Neural cell (in vitro differentiated cells): ENCODE results near the gene XG.
"Not testable (repeated sequence)": the region's sequence is repeated elsewhere in the genome, so short reads cannot be mapped to it uniquely, and the experiment has no call there.

Experiments used
- REST ChIP-seq: IDR thresholded peaks from 2 replicates; pipeline ENCODE4 v1.6.1; 2012; ENCODE audit warnings: borderline replicate concordance
- TF ChIP-seq, protein P1 (sequence below): fragments of 450-650 bp; IDR thresholded peaks from 2 replicates; pipeline ENCODE4 v1.5.1; 2014; ENCODE audit warnings: antibody characterized with exemption, mild to moderate bottlenecking, moderate library complexity; ENCODE audit not compliant: poor library complexity, severe bottlenecking

- TF ChIP-seq, protein P1, sequence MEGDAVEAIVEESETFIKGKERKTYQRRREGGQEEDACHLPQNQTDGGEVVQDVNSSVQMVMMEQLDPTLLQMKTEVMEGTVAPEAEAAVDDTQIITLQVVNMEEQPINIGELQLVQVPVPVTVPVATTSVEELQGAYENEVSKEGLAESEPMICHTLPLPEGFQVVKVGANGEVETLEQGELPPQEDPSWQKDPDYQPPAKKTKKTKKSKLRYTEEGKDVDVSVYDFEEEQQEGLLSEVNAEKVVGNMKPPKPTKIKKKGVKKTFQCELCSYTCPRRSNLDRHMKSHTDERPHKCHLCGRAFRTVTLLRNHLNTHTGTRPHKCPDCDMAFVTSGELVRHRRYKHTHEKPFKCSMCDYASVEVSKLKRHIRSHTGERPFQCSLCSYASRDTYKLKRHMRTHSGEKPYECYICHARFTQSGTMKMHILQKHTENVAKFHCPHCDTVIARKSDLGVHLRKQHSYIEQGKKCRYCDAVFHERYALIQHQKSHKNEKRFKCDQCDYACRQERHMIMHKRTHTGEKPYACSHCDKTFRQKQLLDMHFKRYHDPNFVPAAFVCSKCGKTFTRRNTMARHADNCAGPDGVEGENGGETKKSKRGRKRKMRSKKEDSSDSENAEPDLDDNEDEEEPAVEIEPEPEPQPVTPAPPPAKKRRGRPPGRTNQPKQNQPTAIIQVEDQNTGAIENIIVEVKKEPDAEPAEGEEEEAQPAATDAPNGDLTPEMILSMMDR, result not testable (repeated sequence)
- not testable (repeated sequence) for TF ChIP-seq REST
Observed at GRCh38 chrX:2804106-2804843, 52.4 kb downstream of the XG start.
